GM12801 (cell line): ENCODE data around the gene SLC22A2.

Experiments used
- TF ChIP-seq, protein P1 (sequence below): IDR thresholded peaks from one replicate; pipeline ENCODE4 v1.5.1; 2011; ENCODE audit warnings: control low read depth; ENCODE audit not compliant: insufficient read length; ENCODE audit errors: extremely low read depth

Gene SLC22A2

DNA sequence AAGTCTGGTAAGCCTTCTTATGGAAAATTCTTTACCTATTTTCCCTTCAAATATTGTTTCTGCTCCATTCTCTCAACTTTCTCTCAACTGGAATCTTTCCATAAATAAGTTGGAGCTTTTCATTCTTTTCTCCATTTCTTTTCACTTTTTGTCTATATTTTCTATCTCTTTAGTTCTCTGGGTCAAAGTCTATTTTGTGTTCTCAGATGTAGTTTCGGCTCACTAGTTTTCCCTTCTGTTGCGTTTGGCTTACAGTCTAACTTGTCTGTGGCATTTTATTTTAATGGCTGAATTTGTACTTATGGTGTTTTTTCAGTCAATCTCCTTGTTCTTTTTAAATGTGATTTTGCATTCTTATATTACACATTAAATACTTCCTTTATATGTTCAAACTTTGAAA, 14.1 kb upstream of the SLC22A2 start:
- TF ChIP-seq, protein P1, sequence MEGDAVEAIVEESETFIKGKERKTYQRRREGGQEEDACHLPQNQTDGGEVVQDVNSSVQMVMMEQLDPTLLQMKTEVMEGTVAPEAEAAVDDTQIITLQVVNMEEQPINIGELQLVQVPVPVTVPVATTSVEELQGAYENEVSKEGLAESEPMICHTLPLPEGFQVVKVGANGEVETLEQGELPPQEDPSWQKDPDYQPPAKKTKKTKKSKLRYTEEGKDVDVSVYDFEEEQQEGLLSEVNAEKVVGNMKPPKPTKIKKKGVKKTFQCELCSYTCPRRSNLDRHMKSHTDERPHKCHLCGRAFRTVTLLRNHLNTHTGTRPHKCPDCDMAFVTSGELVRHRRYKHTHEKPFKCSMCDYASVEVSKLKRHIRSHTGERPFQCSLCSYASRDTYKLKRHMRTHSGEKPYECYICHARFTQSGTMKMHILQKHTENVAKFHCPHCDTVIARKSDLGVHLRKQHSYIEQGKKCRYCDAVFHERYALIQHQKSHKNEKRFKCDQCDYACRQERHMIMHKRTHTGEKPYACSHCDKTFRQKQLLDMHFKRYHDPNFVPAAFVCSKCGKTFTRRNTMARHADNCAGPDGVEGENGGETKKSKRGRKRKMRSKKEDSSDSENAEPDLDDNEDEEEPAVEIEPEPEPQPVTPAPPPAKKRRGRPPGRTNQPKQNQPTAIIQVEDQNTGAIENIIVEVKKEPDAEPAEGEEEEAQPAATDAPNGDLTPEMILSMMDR = no peak

DNA sequence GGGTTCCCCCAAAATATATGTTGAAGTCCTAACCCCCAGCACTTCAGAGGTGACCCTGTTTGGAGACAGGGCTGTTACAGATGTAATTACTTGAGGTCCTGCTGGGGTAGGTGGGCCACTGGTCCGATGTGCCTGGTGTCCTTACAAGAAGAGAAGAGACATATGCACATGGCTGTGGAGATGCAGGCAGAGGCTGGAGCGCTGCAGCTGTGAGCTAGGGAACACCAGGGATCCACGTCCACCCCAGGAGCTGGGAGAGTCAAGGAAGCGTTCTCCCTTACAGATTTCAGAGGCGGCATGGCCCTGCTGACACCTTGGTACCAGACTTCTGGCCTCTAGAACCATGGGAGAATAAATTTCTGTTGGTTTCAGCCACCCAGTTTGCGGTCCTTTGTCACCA, 11.7 kb upstream of the SLC22A2 start:
- TF ChIP-seq, protein P1 = no peak

DNA sequence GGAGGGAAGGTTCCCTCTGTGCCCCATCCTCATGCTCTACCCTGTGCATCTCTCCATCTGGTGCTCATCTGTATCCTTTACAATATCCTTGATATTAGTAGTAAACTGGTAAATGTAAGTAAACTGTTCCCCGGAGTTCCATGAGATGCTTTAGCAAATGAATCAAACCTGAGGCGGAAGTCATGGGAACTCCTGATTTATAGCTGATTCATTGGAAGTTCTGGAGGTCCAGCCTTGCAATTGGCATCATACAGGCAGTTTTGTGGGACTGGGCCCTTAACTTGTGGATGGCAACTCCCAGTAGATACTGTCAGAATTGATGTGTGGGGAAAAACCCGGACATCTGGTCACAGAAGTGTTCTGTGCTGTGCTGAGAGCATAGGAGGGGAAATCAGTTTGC, 11.2 kb upstream of the SLC22A2 start:
- TF ChIP-seq, protein P1 = no peak

DNA sequence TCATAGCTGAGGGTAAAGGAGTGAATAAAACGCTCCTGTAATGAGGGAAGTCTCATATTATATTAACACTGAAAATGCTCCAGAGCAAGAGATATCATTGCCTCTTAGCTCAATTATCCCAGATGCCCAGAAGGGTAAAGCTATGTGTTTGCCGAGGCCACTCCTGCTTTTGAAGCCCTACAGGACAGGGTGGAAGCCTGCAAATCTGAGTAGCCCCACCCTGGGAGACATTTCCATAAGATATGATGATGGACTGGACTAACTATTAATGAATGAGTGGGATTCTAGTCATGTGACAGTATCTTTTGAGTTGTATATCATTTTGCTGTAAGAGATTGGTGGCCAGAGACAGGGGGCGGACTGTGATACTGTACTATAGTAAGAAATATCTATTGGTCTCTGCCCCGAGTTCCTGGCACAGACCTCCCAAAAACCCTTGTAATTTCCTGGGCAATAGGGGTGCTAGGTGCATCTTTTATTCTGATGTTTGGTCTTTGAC, 10.5 kb upstream of the SLC22A2 start:
- TF ChIP-seq, protein P1 = no peak

DNA sequence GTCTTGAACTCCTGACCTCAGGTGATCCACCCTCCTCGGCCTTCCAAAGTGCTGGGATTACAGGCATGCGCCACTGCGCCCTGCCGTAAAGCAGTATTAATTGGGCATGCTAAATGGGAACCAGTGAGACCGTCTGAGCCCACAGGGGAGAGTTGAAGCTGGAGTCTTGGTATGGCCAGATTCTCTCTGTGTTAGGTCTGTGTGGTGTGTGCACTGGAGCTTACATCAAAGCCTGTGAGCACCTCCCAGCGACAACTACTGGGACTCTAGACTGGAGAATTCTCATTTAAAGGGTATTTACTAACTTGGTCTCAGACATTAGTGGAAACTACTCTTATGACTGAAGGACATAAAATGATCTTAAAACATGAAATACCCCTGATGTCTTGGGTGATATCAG, 8.5 kb upstream of the SLC22A2 start:
- TF ChIP-seq, protein P1 = no peak

DNA sequence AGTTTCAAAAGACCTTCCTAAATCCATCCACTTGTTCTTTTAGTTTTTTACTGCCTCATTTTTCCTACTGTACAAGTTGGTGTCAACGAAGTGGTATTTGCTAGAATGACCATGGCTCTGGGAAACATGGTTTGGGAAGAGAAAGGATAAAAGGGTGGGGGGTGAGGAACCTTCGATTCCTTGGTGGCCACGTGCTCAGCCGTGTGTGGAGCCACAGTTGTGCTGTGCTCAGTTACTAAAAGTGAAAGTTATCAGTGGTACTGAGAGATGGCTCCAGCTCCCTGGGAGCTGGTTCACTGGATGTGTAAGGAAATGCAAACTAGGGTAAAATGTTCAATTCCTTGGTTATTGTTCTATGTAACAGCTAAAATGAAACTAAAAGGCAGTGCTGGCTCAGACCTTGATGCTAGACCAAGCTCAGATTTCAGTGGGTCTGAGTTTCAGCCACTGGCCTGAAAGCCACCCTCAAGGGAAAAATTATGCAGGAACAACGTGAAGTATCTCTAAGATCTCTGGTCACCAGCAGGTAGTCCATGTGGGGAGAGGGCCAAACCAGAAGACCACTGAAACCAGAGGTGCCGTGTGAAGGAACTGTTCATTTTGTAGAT, 7.4 kb upstream of the SLC22A2 start:
- TF ChIP-seq, protein P1 = no peak

DNA sequence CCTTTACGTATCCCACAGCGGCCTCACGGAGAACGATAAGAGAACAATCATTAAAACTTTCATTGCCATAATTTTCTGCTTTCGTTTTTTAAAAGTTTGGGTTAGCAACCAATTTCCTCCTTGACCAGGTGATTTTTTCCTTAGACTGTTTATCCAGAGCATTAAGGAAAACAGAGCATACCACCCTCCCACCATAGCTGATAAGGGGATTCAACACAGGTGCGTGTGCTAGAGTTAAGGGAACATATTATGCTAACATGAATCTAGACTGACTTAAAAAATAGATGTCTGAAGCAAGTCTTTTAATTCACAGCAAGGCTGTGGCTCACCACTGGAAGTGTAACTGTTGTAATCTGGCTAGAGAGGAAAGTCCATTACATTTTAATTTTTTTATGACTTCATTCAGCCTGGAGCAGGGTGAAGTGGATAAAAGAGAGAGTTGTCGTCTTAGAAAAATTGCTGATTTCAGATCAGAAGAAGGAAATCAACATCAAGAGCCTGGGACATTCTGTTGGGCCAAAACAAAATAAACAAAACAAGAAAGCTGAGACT, 5.5 kb upstream of the SLC22A2 start:
- TF ChIP-seq, protein P1 = no peak
